HCT116 (cell line): ENCODE measurements around the gene POC1A. TPM values are rescaled to one million over a fixed set of nuclear protein-coding genes. Genes with fewer than 3 reads are reported as not detected.

Source experiments
- ATAC-seq: fragments of 200-7000 bp; cut with Tn5 transposase; 2 replicates; pipeline ENCODE4 v1.9.1; 2020; ENCODE audit warnings: mild to moderate bottlenecking, moderate library complexity
- BruUV-seq: library from RNA; stranded (reverse); fragments of 400-500 nt; replicated peaks from 2 replicates; lab custom pipeline; 2021; lab: Mats Ljungman, UMichigan
- CTCF ChIA-PET: fragments of 300-600 bp; sonication (Branson Sonifier 250); formaldehyde crosslinking; loops from one replicate; lab custom pipeline; 2021; ENCODE audit warnings: antibody characterized with exemption; lab: Charles Lee
- POLR2A ChIA-PET: fragments of 300-600, 350-600 bp; sonication (Branson Sonifier 250); formaldehyde crosslinking; loops from one replicate; lab custom pipeline; 2021; ENCODE audit warnings: antibody characterized with exemption; lab: Charles Lee
- RAD21 ChIA-PET, 2 experiments: fragments of 300-600 bp; sonication (Branson Sonifier 250); formaldehyde crosslinking; loops; one replicate each; lab custom pipeline; 2023; ENCODE audit warnings: low total read pairs in 2 of 2; ENCODE audit not compliant: uncharacterized antibody in 2 of 2, unreplicated experiment in 2 of 2, low non-redundant PET in 1 of 2; lab: Charles Lee
- DNase-seq: peaks from one replicate; pipeline ENCODE4 v3.0.0-alpha.2; 2010; ENCODE audit warnings: low read depth, low spot score
- H2AFZ ChIP-seq: fragments of 200-600 bp; shearing (Covaris generic), sonication (generic); 2 replicates; pipeline ENCODE4 v1.6.1; 2017; ENCODE audit warnings: low read depth, mixed run types, mixed read lengths, antibody characterized with exemption, low read length; ENCODE audit not compliant: poor library complexity, severe bottlenecking
- H3K27ac ChIP-seq: 2 replicates; pipeline ENCODE4 v1.5.1; 2012; ENCODE audit warnings: low read depth, low read length
- H3K27me3 ChIP-seq: fragments of 200-600 bp; sonication (generic); 2 replicates; pipeline ENCODE4 v1.6.1; 2016; ENCODE audit warnings: mixed run types, low read length, mixed read lengths; ENCODE audit not compliant: insufficient read depth
- H3K36me3 ChIP-seq, 2 experiments: fragments of 200-500 bp in 1 of 2; fragments of 200-600 bp in 1 of 2; sonication (Bioruptor generic) in 1 of 2; sonication (generic) in 1 of 2; 2 replicates each; pipeline versions ENCODE4 v1.5.1 to v1.6.1; 2014 to 2016; ENCODE audit warnings: low read length in 2 of 2, inconsistent platforms in 1 of 2, mixed read lengths in 1 of 2, mixed run types in 1 of 2; ENCODE audit not compliant: insufficient read depth in 2 of 2, control insufficient read depth in 1 of 2
- H3K4me1 ChIP-seq, 2 experiments: fragments of 200-600 bp in 1 of 2; sonication (generic) in 1 of 2; 2 replicates each; pipeline versions ENCODE4 v1.5.1 to v1.6.1; 2012 to 2017; ENCODE audit warnings: low read length in 2 of 2, inconsistent platforms in 1 of 2, mild to moderate bottlenecking in 1 of 2, mixed read lengths in 1 of 2, mixed run types in 1 of 2, moderate library complexity in 1 of 2; ENCODE audit not compliant: insufficient read depth in 2 of 2, control insufficient read depth in 1 of 2
- H3K4me2 ChIP-seq: fragments of 200-600 bp; sonication (generic); 2 replicates; pipeline ENCODE4 v1.6.1; 2017; ENCODE audit warnings: mixed run types, low read length, mixed read lengths
- H3K4me3 ChIP-seq, 2 experiments: fragments of 200-600 bp in 1 of 2; sonication (generic) in 1 of 2; replicated peaks in 1 of 2; 2 replicates each; pipeline ENCODE4 v1.5.1; 2011 to 2016; ENCODE audit warnings: low read length in 2 of 2, control low read depth in 1 of 2, low read depth in 1 of 2, mild to moderate bottlenecking in 1 of 2, mixed read lengths in 1 of 2, mixed run types in 1 of 2
- H3K79me2 ChIP-seq: fragments of 200-600 bp; sonication (generic); 2 replicates; pipeline ENCODE4 v1.6.1; 2017; ENCODE audit warnings: mild to moderate bottlenecking, mixed run types, low read length, moderate library complexity, mixed read lengths; ENCODE audit not compliant: insufficient read depth
- H3K9ac ChIP-seq: fragments of 200-600 bp; sonication (generic); 2 replicates; pipeline ENCODE4 v1.6.1; 2016; ENCODE audit warnings: low read length, mixed read lengths
- H3K9me2 ChIP-seq: fragments of 200-600 bp; sonication (generic), shearing (Covaris generic); 2 replicates; pipeline ENCODE4 v1.6.1; 2017; ENCODE audit warnings: mixed run types, mild to moderate bottlenecking, moderate library complexity; ENCODE audit not compliant: insufficient read depth
- H3K9me3 ChIP-seq, 2 experiments: fragments of 200-500 bp in 1 of 2; fragments of 200-600 bp in 1 of 2; sonication (Bioruptor generic) in 1 of 2; sonication (generic) in 1 of 2; 2 replicates each; pipeline ENCODE4 v1.6.1; 2014 to 2017; ENCODE audit warnings: low read length in 2 of 2, mixed read lengths in 2 of 2, inconsistent platforms in 1 of 2, low read depth in 1 of 2, mild to moderate bottlenecking in 1 of 2, mixed run types in 1 of 2, moderate library complexity in 1 of 2; ENCODE audit not compliant: control insufficient read depth in 1 of 2, insufficient read depth in 1 of 2
- H4K20me1 ChIP-seq: fragments of 200-600 bp; sonication (generic), shearing (Covaris generic); 2 replicates; pipeline ENCODE4 v1.6.1; 2017; ENCODE audit warnings: mixed run types, mild to moderate bottlenecking, moderate library complexity; ENCODE audit not compliant: insufficient read depth
- CEBPB ChIP-seq: IDR thresholded peaks from 2 replicates; pipeline ENCODE4 v1.6.1; 2012; ENCODE audit warnings: low read depth
- EGR1 ChIP-seq: IDR thresholded peaks from 2 replicates; pipeline ENCODE4 v1.6.1; 2012; ENCODE audit warnings: low read depth
- EZH2 ChIP-seq: fragments of 200-600 bp; sonication (generic); IDR thresholded peaks from 2 replicates; pipeline ENCODE4 v1.6.1; 2017; ENCODE audit warnings: antibody characterized with exemption, mixed run types
- EZH2phosphoT487 ChIP-seq: fragments of 200-600 bp; IDR thresholded peaks from 2 replicates; pipeline ENCODE4 v1.6.1; 2018; ENCODE audit warnings: antibody characterized with exemption, borderline replicate concordance
- FOSL1 ChIP-seq: IDR thresholded peaks from 2 replicates; pipeline ENCODE4 v1.6.1; 2012; ENCODE audit warnings: low read depth
- JUND ChIP-seq: IDR thresholded peaks from 2 replicates; pipeline ENCODE4 v1.6.1; 2012
- MAX ChIP-seq: IDR thresholded peaks from 2 replicates; pipeline ENCODE4 v1.6.1; 2012
- POLR2A ChIP-seq: IDR thresholded peaks from 2 replicates; pipeline ENCODE4 v1.7.0; 2011; ENCODE audit warnings: borderline replicate concordance; ENCODE audit not compliant: insufficient read depth, insufficient read length; ENCODE audit errors: extremely low read depth
- RAD21 ChIP-seq: IDR thresholded peaks from 2 replicates; pipeline ENCODE4 v1.6.1; 2012; ENCODE audit warnings: low read depth, mild to moderate bottlenecking
- REST ChIP-seq: IDR thresholded peaks from 2 replicates; pipeline ENCODE4 v1.6.1; 2012; ENCODE audit warnings: low read depth
- SIN3A ChIP-seq: IDR thresholded peaks from 2 replicates; pipeline ENCODE4 v1.6.1; 2012; ENCODE audit warnings: low read depth
- SP1 ChIP-seq: IDR thresholded peaks from 2 replicates; pipeline ENCODE4 v1.6.1; 2012; ENCODE audit warnings: low read depth
- SRF ChIP-seq: IDR thresholded peaks from 2 replicates; pipeline ENCODE4 v1.6.1; 2012; ENCODE audit warnings: low read depth
- TCF7L2 ChIP-seq: IDR thresholded peaks from 2 replicates; pipeline ENCODE4 v1.7.0; 2011; ENCODE audit warnings: borderline replicate concordance, inconsistent platforms; ENCODE audit not compliant: insufficient read depth, insufficient read length; ENCODE audit errors: extremely low read depth
- YY1 ChIP-seq: IDR thresholded peaks from 2 replicates; pipeline ENCODE4 v1.6.1; 2011; ENCODE audit warnings: low read length, low read depth, moderate library complexity, mild to moderate bottlenecking; ENCODE audit not compliant: insufficient replicate concordance; ENCODE audit errors: extremely low read depth
- ZFX ChIP-seq: fragments of 450-650 bp; IDR thresholded peaks from 2 replicates; pipeline ENCODE4 v1.6.1; 2017
- ZNF274 ChIP-seq: fragments of 200-500 bp; sonication (Bioruptor generic); IDR thresholded peaks from 2 replicates; pipeline ENCODE4 v1.6.1; 2014; ENCODE audit warnings: mild to moderate bottlenecking, low read depth, low read length, inconsistent platforms
- intact Hi-C: fragments of 100-400 bp; cut with micrococcal nuclease; formaldehyde crosslinking; loops from 2 replicates; pipeline ENCODE4 v1.10.0; 2022
- total RNA-seq: library from RNA; stranded (reverse); gene quantifications from one replicate; pipeline ENCODE4 v1.2.1, GENCODE V29; 2021; ENCODE audit not compliant: unreplicated experiment

The POC1A gene
- total RNA-seq, 1 experiment from 2014 or later: 34.0 TPM

- no peak for TF ChIP-seq REST
Measured at GRCh38 chr3:52094571-52095485, 59.4 kb downstream of the POC1A start (continued).

DNA sequence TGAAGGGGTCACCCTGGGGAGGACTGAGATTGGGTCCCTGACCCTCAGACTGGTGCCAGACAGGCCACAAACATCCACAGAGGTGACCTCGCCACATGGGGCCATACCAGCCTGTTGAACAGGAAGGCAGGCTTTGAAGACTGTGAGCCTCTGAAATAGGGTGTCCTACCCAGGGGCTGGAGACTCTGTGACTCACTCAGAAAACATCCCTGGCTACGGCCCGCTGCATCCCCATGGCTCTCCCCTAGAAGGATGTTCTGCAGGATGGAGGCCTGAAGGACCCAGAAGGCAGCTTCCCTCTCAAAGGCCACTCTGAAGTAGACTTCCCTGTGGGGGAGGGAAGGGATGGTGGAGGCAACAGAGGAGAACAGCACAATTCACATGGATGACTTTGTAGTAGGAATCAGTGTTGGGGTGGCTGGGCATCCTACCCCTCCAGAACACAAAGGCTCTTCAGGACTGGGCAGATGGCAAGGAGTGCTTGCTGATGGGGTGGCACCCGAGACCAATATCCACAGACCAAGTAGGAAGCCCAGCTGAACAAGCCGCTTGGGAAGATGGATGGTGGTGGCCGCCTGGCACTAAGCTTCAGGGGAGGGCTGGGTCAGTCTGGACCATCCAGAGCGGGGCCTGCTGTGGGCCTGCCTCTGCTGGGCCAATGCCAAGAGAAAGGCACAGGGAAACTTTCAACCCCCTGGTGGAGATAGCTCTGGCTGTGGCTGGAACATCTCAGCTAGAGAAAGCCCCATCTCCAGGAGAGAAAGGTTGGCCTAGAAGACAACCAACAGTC, 60.3 kb downstream of the POC1A start:
- intact Hi-C loops: no loop called here
- H3K79me2 ChIP-seq: no peaks in the 10 kb centered on the region
- H3K36me3 ChIP-seq: peaks cover 0 to 7% of the 10 kb centered on the region in 2 experiments; a peak in 2 of 4 replicates
- CTCF ChIA-PET: no interaction called here
- H3K4me2 ChIP-seq: no peak overlapping the region
- H4K20me1 ChIP-seq: no peaks in the 10 kb centered on the region
- no peak overlapping the region for H3K9ac ChIP-seq
- no peaks in the 10 kb centered on the region for H3K9me3 ChIP-seq
- H3K4me1 ChIP-seq: peaks cover 23 to 39% of the 10 kb centered on the region in 2 experiments
- no TSS peak for BruUV-seq
- no peaks in the 10 kb centered on the region for H3K27me3 ChIP-seq
- DNase-seq: no peak
- H3K4me3 ChIP-seq: no peak overlapping the region
- POLR2A ChIA-PET: no interaction called here
- no peak for ATAC-seq
- no peaks in the 10 kb centered on the region for H3K9me2 ChIP-seq
- RAD21 ChIA-PET: interaction anchor here in 1 of 2 experiments (0.6 kb wide), 1 partner anchor 16 kb away, joined by 3 read pairs; no protein-coding TSS in a partner anchor
- H3K27ac ChIP-seq: no peak overlapping the region
- no peak overlapping the region for H2AFZ ChIP-seq
- TF ChIP-seq EZH2: no peak
- TF ChIP-seq ZNF274: no peak
- TF ChIP-seq EGR1: no peak
- no peak for TF ChIP-seq YY1
- no peak for TF ChIP-seq ZFX
- TF ChIP-seq MAX: no peak
- TF ChIP-seq TCF7L2: no peak
- no peak for TF ChIP-seq POLR2A
- TF ChIP-seq SP1: no peak
- TF ChIP-seq SIN3A: no peak
- TF ChIP-seq EZH2phosphoT487: no peak
- no peak for TF ChIP-seq JUND
- TF ChIP-seq CEBPB: no peak
- TF ChIP-seq SRF: no peak
- TF ChIP-seq REST: no peak
- no peak for TF ChIP-seq RAD21
- no peak for TF ChIP-seq FOSL1
